Psoas muscle (tissue), 8 donors: Measurements from ENCODE around the gene MICAL3. TPM values are rescaled to one million over a fixed set of nuclear protein-coding genes. Genes with fewer than 3 reads are reported as not detected.

Experiments used
- ATAC-seq, 4 donors: fragments of 200-7000 bp; cut with Tn5 transposase; one replicate each; pipeline ENCODE4 v1.9.1; 2020; ENCODE audit warnings: moderate library complexity in 3 of 4, mild to moderate bottlenecking in 2 of 4
- DNase-seq, 2 donors: peaks; one replicate each; pipeline ENCODE4 v3.0.0-alpha.2; 2020
- H3K27ac ChIP-seq: fragments of 200-600 bp; one replicate; pipeline ENCODE4 v1.8.0; 2022
- H3K27me3 ChIP-seq, 3 donors: fragments of 200-600 bp in 1 of 3; one replicate each; pipeline versions ENCODE4 v1.6.1 to v1.8.0; 2013 to 2022; ENCODE audit warnings: low read length in 2 of 3, mild to moderate bottlenecking in 2 of 3, moderate library complexity in 1 of 3; ENCODE audit not compliant: insufficient read depth in 3 of 3
- H3K36me3 ChIP-seq, 2 donors: fragments of 200-600 bp in 1 of 2; one replicate each; pipeline versions ENCODE4 v1.6.1 to v1.8.0; 2013 to 2022; ENCODE audit warnings: low read depth in 1 of 2, mild to moderate bottlenecking in 1 of 2, moderate library complexity in 1 of 2; ENCODE audit not compliant: insufficient read depth in 1 of 2
- H3K4me1 ChIP-seq: fragments of 200-600 bp; one replicate; pipeline ENCODE4 v1.8.0; 2022
- H3K4me3 ChIP-seq: fragments of 200-600 bp; one replicate; pipeline ENCODE4 v1.8.0; 2022; ENCODE audit warnings: mild to moderate bottlenecking
- H3K9me3 ChIP-seq: fragments of 200-600 bp; one replicate; pipeline ENCODE4 v1.8.0; 2022
- CTCF ChIP-seq: fragments of 200-600 bp; IDR thresholded peaks from one replicate; pipeline ENCODE4 v1.8.0; 2022; ENCODE audit warnings: antibody characterized with exemption
- WGBS, 3 donors: extraction: QIAGEN DNeasy Blood & Tissue Kit; methylation state at CpG; one replicate each; pipeline versions ENCODE4 v1.1.6 to v1.1.7; 2013; 5-methylcytosine and 5-hydroxymethylcytosine counted together
- intact Hi-C, 2 donors: fragments of 100-400 bp; cut with DNase I; formaldehyde crosslinking; loops; one replicate each; pipeline versions ENCODE4 v1.11.0 to v1.14.2; 2022
- polyA plus RNA-seq, 3 donors: library from polyadenylated mRNA; stranded (reverse); fragments of 200-250 nt; gene quantifications; one replicate each; pipeline ENCODE4 v1.2.3, GENCODE V29; 2013
- total RNA-seq, 4 donors: library from RNA; stranded (reverse); fragmentation: NEBNext Ultra II Directional in 2 of 4; extraction: Animal tissue kit (Norgen Biotek cat#: 25700) in 2 of 4; gene quantifications; one replicate each; pipeline versions ENCODE4 v1.2.1 to v1.2.4, GENCODE V29; 2021 to 2023
- donor health status: healthy with polysubstance abuse.
- donor health status: DM: no; HTN: no; CAD: no; lungs with moderate emphysema.
- donor health status: Bipolar disorder and iron deficiency.
- donor health status: healthy.
- donor health status: DM: yes; HTN: yes; CAD: no.
- donor health status: DM: no; HTN: no; CAD: no.
- donor health status: DM: no; HTN: no; CAD: no.
- donor health status: DM: yes; HTN: yes; CAD: no.

MICAL3 gene
- total and polyA plus RNA-seq, 7 donors: 2.1 to 38.3 (median 15.5) TPM

- peak; percentile 56 to 77 for DNase-seq
- TF ChIP-seq CTCF: peak; percentile 69
- Histone ChIP-seq H3K4me3 (no peak overlapping the region), H3K27ac (no peak overlapping the region), H3K27me3 (no peaks in the 10 kb centered on the region), H3K4me1 (peaks cover 11% of the 10 kb centered on the region), H3K36me3 (peaks cover 0 to 5% of the 10 kb centered on the region in 2 donors), H3K9me3 (no peaks in the 10 kb centered on the region)
- intact Hi-C loops: loop anchor here (2.0 to 5.0 kb wide), 3 partner anchors 40 to 335 kb away; partner anchors contain the start of gene PEX26 (in 1 of the 2)
- ATAC-seq: peak; percentile 68 to 77 (median 75)
- 32 to 53% (median 34%) methylated on average over 9 of the region's 9 CpGs for WGBS, 3 donors
Observed at GRCh38 chr22:17742527-17742902, 281.8 kb downstream of the MICAL3 start.

- intact Hi-C loops: loop anchor here (2.0 to 5.0 kb wide), 3 partner anchors 40 to 335 kb away; partner anchors contain the start of gene PEX26 (in 1 of the 2)
- Histone ChIP-seq H3K4me3 (no peak overlapping the region), H3K36me3 (peaks cover 0 to 5% of the 10 kb centered on the region in 2 donors), H3K4me1 (peaks cover 11% of the 10 kb centered on the region), H3K27ac (no peak overlapping the region), H3K9me3 (no peaks in the 10 kb centered on the region), H3K27me3 (no peaks in the 10 kb centered on the region)
- DNase-seq (no peak), ATAC-seq (peak in 3 of 4 donors; percentile 1 to 4 (median 3))
- TF ChIP-seq CTCF: no peak
- 71 to 79% (median 74%) methylated on average over 18 of the region's 18 CpGs for WGBS, 3 donors
Observed at GRCh38 chr22:17741866-17742526, 282.4 kb downstream of the MICAL3 start.

- Histone ChIP-seq H3K4me1 (peaks cover 9% of the 10 kb centered on the region), H3K4me3 (no peak overlapping the region), H3K9me3 (no peaks in the 10 kb centered on the region), H3K36me3 (peaks cover 0 to 23% of the 10 kb centered on the region in 2 donors), H3K27ac (no peak overlapping the region), H3K27me3 (no peaks in the 10 kb centered on the region)
- WGBS, 3 donors: 86 to 89% (median 88%) methylated on average over 34 to 36 of the region's 36 CpGs
- intact Hi-C loops: loop anchor here in 1 of 2 donors (10.0 kb wide), 1 partner anchor 65 kb away; no protein-coding TSS in a partner anchor
- TF ChIP-seq CTCF: no peak
- ATAC-seq (no peak), DNase-seq (no peak)
Observed at GRCh38 chr22:17739196-17739975, 285.0 kb downstream of the MICAL3 start.

- TF ChIP-seq CTCF: no peak
- Histone ChIP-seq H3K27me3 (no peaks in the 10 kb centered on the region), H3K36me3 (peaks cover 5 to 32% of the 10 kb centered on the region in 2 donors), H3K4me1 (peaks cover 4% of the 10 kb centered on the region), H3K27ac (no peak overlapping the region), H3K4me3 (no peak overlapping the region), H3K9me3 (no peaks in the 10 kb centered on the region)
- DNase-seq (no peak), ATAC-seq (peak in 2 of 4 donors; percentile 9 to 13)
- intact Hi-C loops: loop anchor here in 1 of 2 donors (10.0 kb wide), 1 partner anchor 64 kb away; no protein-coding TSS in a partner anchor
- WGBS, 3 donors: 57 to 74% (median 62%) methylated on average over 21 of the region's 21 CpGs
Observed at GRCh38 chr22:17738386-17739128, 285.8 kb downstream of the MICAL3 start.

Other genes starting within 250 kb of the MICAL3 start
- 10 to 100 TPM; 17.6 to 23.4 (median 19.8) TPM for gene PEX26, start 53.4 kb upstream of the MICAL3 start, total RNA-seq
- 10 to 100 TPM; 11.2 to 19.0 (median 15.2) TPM for gene PEX26, start 53.4 kb upstream of the MICAL3 start, polyA plus RNA-seq
- 100 to 1,000 TPM in 3 of 4 donors, 10 to 100 TPM in 1; 80.2 to 150 (median 118) TPM for gene TUBA8, start 86.2 kb upstream of the MICAL3 start, total RNA-seq
- 100 to 1,000 TPM in 2 of 3 donors, 10 to 100 TPM in 1; 38.8 to 142 (median 115) TPM for gene TUBA8, start 86.2 kb upstream of the MICAL3 start, polyA plus RNA-seq
- gene USP18, start 125.6 kb upstream of the MICAL3 start, total RNA-seq: 1 to 10 TPM; 1.4 to 4.7 (median 2.6) TPM
- gene USP18, start 125.6 kb upstream of the MICAL3 start, polyA plus RNA-seq: 1 to 10 TPM; 1.6 to 4.8 (median 3.2) TPM